GM12892 (cell line): ENCODE data around the gene SKA1.

ENCODE experiments used
- POLR2A ChIP-seq: IDR thresholded peaks from 2 replicates; pipeline ENCODE4 v1.6.1; 2011; ENCODE audit warnings: low read depth, low read length, control low read depth
- POLR2AphosphoS5 ChIP-seq: IDR thresholded peaks from 2 replicates; pipeline ENCODE4 v1.6.1; 2011; ENCODE audit warnings: low read depth, low read length, control low read depth

- no peak for TF ChIP-seq POLR2A
- no peak for TF ChIP-seq POLR2AphosphoS5
Observed at GRCh38 chr18:50441501-50441900, 66.7 kb downstream of the SKA1 start.
